ENCODE measurements around the gene ACBD7.
A peak's percentile ranks its signal among the peaks of the same experiment; 100 is the strongest.

The ACBD7 gene

GRCh38 chr10:15084502-15084922 is 4.1 kb downstream of the ACBD7 start:
- no peak for DNase-seq

DNA sequence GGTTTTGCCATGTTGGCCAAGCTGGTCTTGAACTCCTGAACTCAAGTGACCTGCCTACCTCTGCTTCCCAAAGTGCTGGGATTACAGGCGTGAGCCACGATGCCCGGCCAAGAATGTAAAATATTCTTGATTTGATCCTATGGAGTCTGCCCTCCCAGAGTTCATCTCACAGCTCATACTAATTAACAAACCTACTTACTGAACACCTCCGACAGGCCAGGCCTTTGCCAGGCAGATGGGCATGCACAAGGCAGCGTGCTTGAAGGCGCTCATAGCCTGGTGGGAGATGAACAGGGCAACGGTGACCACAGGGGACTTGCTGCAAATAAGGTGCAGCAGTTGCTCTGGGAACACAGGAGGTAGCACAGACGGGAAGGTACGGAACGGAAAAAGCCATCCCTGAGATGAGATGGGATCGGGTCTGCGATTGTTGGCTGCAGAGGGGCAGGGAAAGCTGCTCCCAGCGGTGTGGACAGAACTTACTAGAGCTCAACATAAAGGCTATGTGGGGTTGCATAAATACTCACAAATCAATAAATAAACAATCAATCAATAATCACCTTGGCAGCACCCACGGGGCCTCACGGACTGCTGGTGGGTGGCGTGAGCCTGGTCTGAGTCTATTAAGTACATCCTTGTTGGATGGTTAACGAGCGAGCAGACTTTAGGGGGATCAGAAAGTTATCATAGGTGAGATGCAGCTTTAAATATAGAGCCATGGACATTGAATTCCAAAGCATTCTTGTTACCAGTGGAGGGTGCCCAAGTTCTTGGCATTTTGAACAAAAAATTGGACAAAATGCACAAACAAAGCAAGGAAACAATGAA is 4.7 kb downstream of the ACBD7 start:
- DNase-seq = no peak

DNA sequence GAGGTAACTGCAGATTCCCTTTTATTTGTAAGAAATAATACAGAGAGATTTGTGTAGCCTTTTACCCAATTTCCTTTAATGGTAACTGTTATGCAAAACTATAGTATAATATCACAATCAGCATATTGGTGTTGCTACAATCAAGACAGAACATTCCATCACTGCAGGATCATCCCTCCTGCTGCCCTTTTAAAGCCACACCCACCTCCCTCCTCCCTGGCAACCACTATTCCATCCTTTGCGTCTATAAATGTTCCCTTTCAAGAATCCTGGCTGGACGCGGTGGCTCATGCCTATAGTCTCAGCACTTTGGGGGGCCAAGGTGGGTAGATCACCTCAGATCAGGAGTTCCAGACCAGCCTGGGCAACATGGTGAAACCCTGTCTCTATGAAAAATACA is 13.2 kb downstream of the ACBD7 start:
- DNase-seq = no peak

- no peak for DNase-seq
Measured at GRCh38 chr10:15072358-15072757, 16.2 kb downstream of the ACBD7 start.

DNA sequence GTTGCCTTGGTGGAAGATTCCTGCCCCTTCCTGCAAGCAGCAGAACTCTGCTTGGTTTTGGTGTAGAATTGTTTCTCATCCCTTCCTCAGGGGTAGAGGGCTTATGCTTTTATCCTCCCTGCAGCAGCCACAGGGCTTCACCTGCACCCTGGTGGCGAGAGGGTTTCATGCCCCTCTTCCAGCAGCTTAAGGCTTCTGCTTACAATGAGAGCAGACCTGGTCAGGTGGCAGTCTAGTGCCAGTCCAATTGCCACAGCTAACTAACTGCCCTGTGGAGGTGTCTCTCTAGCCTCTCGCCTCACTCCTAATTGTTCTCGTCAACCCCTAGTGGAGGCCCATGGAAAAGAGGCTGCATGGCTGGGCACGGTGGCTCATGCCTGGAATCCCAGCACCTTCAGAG is 19.3 kb downstream of the ACBD7 start:
- no peak for DNase-seq

- DNase-seq = no peak
Measured at GRCh38 chr10:15068802-15069201, 19.8 kb downstream of the ACBD7 start.

- no peak for DNase-seq
Measured at GRCh38 chr10:15067154-15067553, 21.4 kb downstream of the ACBD7 start.

DNA sequence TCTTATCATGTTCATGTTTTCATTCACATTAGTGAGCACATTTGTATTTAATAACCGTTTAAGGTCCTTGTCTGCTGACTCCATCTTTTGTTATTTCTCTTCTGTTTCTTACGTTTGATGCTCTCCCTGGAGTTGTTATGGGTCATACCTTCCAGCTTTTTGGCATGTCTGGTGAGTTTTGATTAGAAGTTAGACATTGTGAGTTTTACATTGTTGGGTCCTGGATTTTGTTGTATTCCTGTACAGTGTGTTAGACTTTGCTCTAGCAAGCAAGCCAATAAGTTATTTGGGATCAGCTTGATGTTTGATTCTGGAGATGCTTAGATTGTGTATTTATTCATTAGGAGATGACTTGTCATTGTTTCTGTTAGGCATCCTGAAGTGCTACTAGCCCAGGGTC is 27.9 kb downstream of the ACBD7 start:
- DNase-seq = no peak

DNA sequence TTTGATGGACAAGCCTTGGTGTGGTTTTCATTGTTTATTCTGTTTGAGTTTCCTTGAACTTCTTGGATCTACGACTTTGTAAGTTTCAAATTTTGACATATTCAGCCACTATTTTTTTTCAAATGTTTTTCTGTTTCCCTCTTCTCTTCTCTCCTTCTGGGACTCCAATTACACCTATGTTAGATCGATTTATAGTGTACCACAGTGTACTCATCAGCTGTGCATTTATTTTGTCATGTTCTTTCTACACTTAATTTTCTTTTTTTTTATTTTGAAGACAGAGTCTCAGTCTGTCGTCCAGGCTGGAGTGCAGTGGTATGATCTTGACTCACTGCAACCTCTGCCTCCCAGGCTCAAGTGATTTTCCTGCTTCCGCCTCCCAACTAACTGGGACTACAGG is 28.7 kb downstream of the ACBD7 start:
- DNase-seq = no peak

- no peak for DNase-seq
Measured at GRCh38 chr10:15058689-15059088, 29.9 kb downstream of the ACBD7 start.

- DNase-seq = no peak
Measured at GRCh38 chr10:15053061-15053460, 35.5 kb downstream of the ACBD7 start.

DNA sequence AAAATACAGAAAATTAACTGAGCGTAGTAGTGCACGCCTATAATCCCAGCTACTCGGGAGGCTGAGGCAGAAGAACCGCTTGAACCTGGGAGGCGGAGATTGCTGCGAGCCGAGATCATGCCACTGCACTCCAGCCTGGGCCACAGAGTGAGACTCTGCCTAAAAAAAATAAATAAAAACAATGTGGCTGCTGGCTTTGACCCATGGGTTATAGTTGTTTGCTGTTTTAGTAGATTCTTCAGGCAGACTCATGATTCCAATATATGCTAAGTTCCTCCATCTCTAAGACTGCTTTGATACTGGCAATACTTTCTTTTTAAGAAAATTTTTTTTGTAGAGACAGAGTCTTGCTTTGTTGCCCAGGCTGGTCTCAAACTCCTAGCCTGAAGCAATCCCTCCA is 36.5 kb downstream of the ACBD7 start:
- DNase-seq = no peak

- no peak for DNase-seq
Measured at GRCh38 chr10:15049533-15049932, 39.0 kb downstream of the ACBD7 start.

- DNase-seq = no peak
Measured at GRCh38 chr10:15046626-15047025, 42.0 kb downstream of the ACBD7 start.

- DNase-seq = no peak
Measured at GRCh38 chr10:15045380-15045779, 43.2 kb downstream of the ACBD7 start.

GRCh38 chr10:15043674-15044073 is 44.9 kb downstream of the ACBD7 start, which contains the start of gene OLAH:
Gene OLAH (plus strand): TSS chr10:15043943. CDS start chr10:15047289, 3,346 bp downstream.
- no peak for DNase-seq

- DNase-seq = no peak
Measured at GRCh38 chr10:15038416-15038815, 50.2 kb downstream of the ACBD7 start.

- no peak for DNase-seq
Measured at GRCh38 chr10:15037691-15038090, 50.9 kb downstream of the ACBD7 start.

DNA sequence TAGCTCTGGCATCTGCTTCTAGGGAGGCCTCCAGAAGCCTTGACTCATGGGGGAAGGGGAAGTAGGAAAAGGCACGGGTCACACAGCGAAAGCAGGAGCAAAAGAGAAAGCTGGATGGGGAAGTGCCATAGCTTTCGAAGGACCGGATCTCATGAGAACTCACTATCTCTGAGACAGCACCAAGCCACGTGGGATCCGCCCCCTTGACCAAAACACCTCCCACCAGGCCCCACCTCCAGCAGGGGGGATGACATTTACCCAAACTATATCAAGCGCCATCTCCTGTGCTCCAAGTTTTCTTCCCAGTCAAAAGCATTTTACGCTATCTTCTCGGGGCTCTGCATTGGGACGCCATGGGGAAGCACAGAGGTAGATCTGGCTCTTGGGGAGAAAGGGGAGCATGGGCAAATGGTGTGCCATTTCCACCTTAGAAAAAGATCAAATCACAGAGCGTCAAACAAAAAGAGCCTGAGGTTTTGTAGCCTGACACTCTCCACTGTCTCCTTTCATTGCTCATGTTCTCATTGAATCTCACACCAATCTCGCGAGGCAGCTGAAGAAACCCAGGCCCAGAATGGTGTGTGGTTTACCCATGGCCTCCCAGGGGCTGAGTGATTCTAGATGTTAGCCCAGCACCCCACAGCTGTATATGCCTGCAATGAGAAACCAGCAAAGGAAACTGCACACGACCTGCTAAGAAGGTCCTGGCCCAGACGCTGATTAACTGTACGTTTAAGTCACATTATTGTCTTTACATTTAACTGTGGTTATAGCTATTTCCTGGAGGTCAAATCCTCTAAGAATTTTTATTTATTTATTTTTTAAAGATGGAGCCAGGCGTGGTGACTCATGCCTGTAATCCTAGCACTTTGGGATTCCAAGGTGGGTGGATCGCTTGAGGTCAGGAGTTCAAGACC is 52.9 kb downstream of the ACBD7 start:
- DNase-seq = peak; percentile 7 to 11

- no peak for DNase-seq
Measured at GRCh38 chr10:15027741-15028140, 60.8 kb downstream of the ACBD7 start.

All from bone marrow (tissue), 2 donors.